Measurements from ENCODE around the gene RAMAC. TPM values are rescaled to one million over a fixed set of nuclear protein-coding genes. Genes with fewer than 3 reads are reported as not detected.

Gene RAMAC
- total RNA-seq, 1 experiment from 2014 or later = 31.8 TPM

DNA sequence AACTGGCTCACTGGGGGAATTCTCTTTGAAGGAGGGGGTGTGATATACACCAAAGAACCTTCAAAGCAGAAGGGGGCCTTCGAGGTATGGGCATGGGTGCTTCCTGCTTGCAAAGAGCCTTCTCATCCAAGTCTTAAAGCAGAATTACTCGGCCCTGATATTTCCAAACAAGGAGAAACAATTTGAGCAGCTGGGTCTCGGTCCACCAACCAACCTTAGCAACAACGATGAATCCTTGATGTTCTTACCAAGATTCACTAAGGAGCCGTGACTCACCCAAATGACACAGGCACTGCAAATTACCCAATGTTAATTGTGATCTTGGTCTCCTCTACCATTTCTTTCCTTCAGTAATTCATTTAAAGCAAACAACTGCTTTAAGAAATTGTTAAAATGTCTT lies 41.2 kb upstream of the RAMAC start:
- intact Hi-C loops (cut with micrococcal nuclease; ENCODE audit: unreplicated experiment) = no loop called here
- Histone ChIP-seq H3K9me3 (no peaks in the 10 kb centered on the region), H3K4me3 (ENCODE audit: low read depth, low read length) (no peak overlapping the region), H3K36me3 (ENCODE audit: control insufficient read depth, insufficient read depth, low read length) (no peaks in the 10 kb centered on the region), H3K4me1 (no peaks in the 10 kb centered on the region), H3K27me3 (replicated peaks; ENCODE audit: control insufficient read depth, insufficient read depth, low read length) (no peaks in the 10 kb centered on the region)
- ChIA-PET POLR2A (no interaction called here), CTCF (no interaction called here)
- no peak overlapping the region for H3K4me3 Mint-ChIP-seq (ENCODE audit: unreplicated experiment)
- TF ChIP-seq, protein P1, sequence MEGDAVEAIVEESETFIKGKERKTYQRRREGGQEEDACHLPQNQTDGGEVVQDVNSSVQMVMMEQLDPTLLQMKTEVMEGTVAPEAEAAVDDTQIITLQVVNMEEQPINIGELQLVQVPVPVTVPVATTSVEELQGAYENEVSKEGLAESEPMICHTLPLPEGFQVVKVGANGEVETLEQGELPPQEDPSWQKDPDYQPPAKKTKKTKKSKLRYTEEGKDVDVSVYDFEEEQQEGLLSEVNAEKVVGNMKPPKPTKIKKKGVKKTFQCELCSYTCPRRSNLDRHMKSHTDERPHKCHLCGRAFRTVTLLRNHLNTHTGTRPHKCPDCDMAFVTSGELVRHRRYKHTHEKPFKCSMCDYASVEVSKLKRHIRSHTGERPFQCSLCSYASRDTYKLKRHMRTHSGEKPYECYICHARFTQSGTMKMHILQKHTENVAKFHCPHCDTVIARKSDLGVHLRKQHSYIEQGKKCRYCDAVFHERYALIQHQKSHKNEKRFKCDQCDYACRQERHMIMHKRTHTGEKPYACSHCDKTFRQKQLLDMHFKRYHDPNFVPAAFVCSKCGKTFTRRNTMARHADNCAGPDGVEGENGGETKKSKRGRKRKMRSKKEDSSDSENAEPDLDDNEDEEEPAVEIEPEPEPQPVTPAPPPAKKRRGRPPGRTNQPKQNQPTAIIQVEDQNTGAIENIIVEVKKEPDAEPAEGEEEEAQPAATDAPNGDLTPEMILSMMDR (IDR thresholded peaks at IDR 0.05; ENCODE audit: insufficient read depth in 1 of 2, low read depth in 1 of 2, low read length in 1 of 2, severe bottlenecking in 1 of 2, unreplicated experiment in 1 of 2) = no peak
- DNase-seq = no peak
- BruUV-seq (replicated peaks) = no TSS peak
- no peak overlapping the region for H3K27ac Mint-ChIP-seq (ENCODE audit: unreplicated experiment)
- peaks cover 16% of the 10 kb centered on the region for H3K27me3 Mint-ChIP-seq (ENCODE audit: insufficient read depth, unreplicated experiment)
- H3K4me1 Mint-ChIP-seq (ENCODE audit: low read depth, unreplicated experiment) = no peaks in the 10 kb centered on the region
- H3K9me3 Mint-ChIP-seq (ENCODE audit: unreplicated experiment) = no peaks in the 10 kb centered on the region
- no peaks in the 10 kb centered on the region for H3K36me3 Mint-ChIP-seq (ENCODE audit: insufficient read depth, unreplicated experiment)

DNA sequence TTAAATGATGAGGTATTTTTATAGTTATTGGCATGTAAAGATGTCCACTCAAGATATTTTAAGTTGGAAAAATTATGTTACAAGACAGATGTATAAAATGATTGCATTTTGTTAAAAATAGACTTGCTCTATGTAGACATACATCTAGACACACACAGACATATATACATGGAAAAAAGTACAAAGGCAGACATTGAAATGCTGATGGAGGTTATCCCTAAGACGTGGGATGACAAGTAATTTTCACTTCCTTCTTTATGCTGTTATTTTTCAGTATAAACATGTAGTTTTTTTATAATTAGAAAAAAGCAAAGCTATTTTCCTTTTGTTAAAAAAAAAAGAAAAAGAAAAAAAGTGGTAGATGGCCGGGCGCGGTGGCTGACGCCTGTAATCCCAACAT lies 40.7 kb upstream of the RAMAC start:
- Mint-ChIP-seq H3K4me1 (ENCODE audit: low read depth, unreplicated experiment) (no peaks in the 10 kb centered on the region), H3K36me3 (ENCODE audit: insufficient read depth, unreplicated experiment) (no peaks in the 10 kb centered on the region), H3K27ac (ENCODE audit: unreplicated experiment) (no peak overlapping the region), H3K9me3 (ENCODE audit: unreplicated experiment) (no peaks in the 10 kb centered on the region), H3K4me3 (ENCODE audit: unreplicated experiment) (no peak overlapping the region), H3K27me3 (ENCODE audit: insufficient read depth, unreplicated experiment) (peaks cover 16% of the 10 kb centered on the region)
- ChIA-PET POLR2A (no interaction called here), CTCF (no interaction called here)
- no peak overlapping the region for H3K4me3 ChIP-seq (ENCODE audit: low read depth, low read length)
- intact Hi-C loops (cut with micrococcal nuclease; ENCODE audit: unreplicated experiment) = no loop called here
- H3K9me3 ChIP-seq = no peaks in the 10 kb centered on the region
- TF ChIP-seq, protein P1 (IDR thresholded peaks at IDR 0.05; ENCODE audit: insufficient read depth in 1 of 2, low read depth in 1 of 2, low read length in 1 of 2, severe bottlenecking in 1 of 2, unreplicated experiment in 1 of 2) = no peak
- H3K4me1 ChIP-seq = no peaks in the 10 kb centered on the region
- H3K36me3 ChIP-seq (ENCODE audit: control insufficient read depth, insufficient read depth, low read length) = no peaks in the 10 kb centered on the region
- BruUV-seq (replicated peaks) = no TSS peak
- H3K27me3 ChIP-seq (replicated peaks; ENCODE audit: control insufficient read depth, insufficient read depth, low read length) = no peaks in the 10 kb centered on the region
- no peak for DNase-seq

DNA sequence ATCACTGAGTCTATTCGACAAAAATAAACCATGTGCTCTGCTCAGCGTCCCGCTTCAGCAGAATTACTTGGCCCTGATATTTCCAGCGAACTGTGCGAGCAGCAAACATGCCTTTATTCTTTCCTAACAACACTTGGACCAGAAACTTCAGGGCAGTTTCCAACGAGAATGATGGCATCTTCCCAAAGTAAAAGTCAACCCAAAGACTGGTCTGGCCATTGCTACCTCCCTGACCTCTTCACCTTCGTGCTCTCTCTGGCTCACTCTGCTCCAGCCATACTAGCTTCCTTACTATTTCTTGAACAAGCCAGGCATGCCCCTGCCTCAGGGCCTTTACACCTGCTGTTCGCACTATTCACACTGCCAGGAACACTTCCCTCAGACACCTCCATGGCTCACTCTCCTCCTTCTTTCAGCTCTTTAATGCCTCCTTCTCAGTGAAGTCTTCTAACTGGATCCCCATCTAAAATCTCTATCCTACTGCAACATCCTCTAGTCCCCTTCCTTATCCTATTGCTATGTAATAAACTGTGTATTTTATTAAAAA lies 39.8 kb upstream of the RAMAC start:
- Mint-ChIP-seq H3K4me1 (ENCODE audit: low read depth, unreplicated experiment) (no peaks in the 10 kb centered on the region), H3K4me3 (ENCODE audit: unreplicated experiment) (no peak overlapping the region), H3K27ac (ENCODE audit: unreplicated experiment) (no peak overlapping the region), H3K27me3 (ENCODE audit: insufficient read depth, unreplicated experiment) (peaks cover 13% of the 10 kb centered on the region), H3K9me3 (ENCODE audit: unreplicated experiment) (no peaks in the 10 kb centered on the region), H3K36me3 (ENCODE audit: insufficient read depth, unreplicated experiment) (no peaks in the 10 kb centered on the region)
- H3K4me3 ChIP-seq (ENCODE audit: low read depth, low read length) = no peak overlapping the region
- H3K27me3 ChIP-seq (replicated peaks; ENCODE audit: control insufficient read depth, insufficient read depth, low read length) = no peaks in the 10 kb centered on the region
- ChIA-PET POLR2A (no interaction called here), CTCF (no interaction called here)
- H3K9me3 ChIP-seq = no peaks in the 10 kb centered on the region
- no peaks in the 10 kb centered on the region for H3K36me3 ChIP-seq (ENCODE audit: control insufficient read depth, insufficient read depth, low read length)
- no TSS peak for BruUV-seq (replicated peaks)
- TF ChIP-seq, protein P1 (IDR thresholded peaks at IDR 0.05; ENCODE audit: insufficient read depth in 1 of 2, low read depth in 1 of 2, low read length in 1 of 2, severe bottlenecking in 1 of 2, unreplicated experiment in 1 of 2) = no peak
- intact Hi-C loops (cut with micrococcal nuclease; ENCODE audit: unreplicated experiment) = no loop called here
- no peak for DNase-seq
- no peaks in the 10 kb centered on the region for H3K4me1 ChIP-seq

Measured in Caco-2 (cell line).